Non-pigmented ciliary epithelial cell (primary cell): ENCODE results near the gene SNX1.
"Not testable (repeated sequence)": the region's sequence is repeated elsewhere in the genome, so short reads cannot be mapped to it uniquely, and the experiment has no call there.

Experiments used
- DNase-seq: peaks from one replicate; pipeline ENCODE4 v3.0.0-alpha.2; 2010; ENCODE audit warnings: low read depth

SNX1 gene

GRCh38 chr15:64120322-64120721, 24.5 kb downstream of the SNX1 start:
- DNase-seq: not testable (repeated sequence)

GRCh38 chr15:64121614-64122013, 25.8 kb downstream of the SNX1 start:
- no peak for DNase-seq

DNA sequence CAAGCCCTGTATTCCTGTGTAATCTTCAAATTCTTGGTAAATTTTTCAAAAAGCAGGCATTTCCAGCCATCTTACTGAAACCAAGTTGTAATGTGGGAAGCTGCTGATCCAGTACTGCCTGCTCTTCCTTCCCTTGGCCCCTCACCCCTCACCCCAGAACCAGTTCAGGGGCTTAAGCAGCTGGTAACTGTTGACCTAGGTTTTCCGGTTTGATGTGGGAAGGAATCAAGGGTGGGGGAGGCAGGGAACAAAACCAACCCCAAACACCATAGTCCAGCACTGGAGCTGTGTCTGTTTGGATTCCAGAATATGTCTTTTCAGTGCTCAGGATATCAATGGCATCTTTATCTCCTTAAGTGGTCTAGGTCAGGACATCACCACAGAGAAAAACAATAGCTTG, 26.7 kb downstream of the SNX1 start:
- DNase-seq: no peak

GRCh38 chr15:64122936-64123351, 27.2 kb downstream of the SNX1 start:
- DNase-seq: no peak

GRCh38 chr15:64125978-64126377, 30.2 kb downstream of the SNX1 start:
- no peak for DNase-seq

DNA sequence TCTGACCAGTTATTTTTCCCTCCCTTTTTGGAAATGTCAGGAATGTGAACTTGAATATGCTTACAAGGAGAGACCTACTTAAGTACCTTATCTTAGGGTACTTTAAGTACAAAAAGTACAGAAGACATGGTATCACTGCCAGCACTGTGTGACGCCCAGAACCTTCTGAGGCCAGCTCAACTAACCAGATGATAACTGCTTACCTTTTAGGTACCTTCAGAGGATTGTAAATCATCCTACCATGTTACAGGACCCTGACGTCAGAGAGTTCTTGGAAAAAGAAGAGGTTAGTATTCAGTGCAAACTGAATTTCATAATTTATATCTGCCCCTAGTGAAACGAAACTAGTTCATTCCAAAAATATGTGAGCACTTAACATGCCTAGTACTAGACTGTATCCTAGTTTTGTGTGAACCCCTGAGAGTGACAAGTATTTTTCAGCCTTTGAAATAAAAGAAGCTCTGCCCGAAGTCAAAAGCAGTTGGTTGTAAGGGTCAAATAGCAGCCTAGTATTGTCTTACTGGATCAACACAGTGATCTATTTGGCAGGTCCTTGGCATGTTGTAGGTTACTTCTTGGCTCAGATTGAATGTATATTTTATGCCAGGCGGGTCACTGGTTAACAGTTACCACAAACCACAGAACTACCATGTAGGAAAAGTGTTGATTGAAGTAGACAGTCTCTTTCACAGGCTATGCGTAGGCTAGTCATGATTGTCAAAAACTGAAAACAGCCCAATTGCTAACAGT, 31.9 kb downstream of the SNX1 start:
- DNase-seq: no peak

DNA sequence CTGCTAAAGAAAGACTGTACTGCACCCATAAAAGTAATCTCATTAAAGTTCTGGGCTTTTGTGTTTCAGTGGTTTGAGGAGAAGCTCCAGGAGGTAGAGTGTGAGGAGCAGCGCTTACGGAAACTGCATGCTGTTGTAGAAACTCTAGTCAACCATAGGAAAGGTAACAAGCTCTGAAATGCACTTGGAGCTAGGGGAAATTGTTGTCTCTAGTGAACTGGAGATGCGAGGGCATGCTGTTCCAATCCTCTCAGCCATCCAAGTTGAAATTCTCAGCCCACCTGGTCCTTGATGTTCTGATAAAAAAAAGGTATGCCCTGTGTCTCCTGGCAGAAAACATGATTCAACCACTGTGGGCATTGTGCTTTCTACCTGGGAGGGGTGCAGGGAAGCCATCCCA, 34.4 kb downstream of the SNX1 start:
- DNase-seq: no peak

DNA sequence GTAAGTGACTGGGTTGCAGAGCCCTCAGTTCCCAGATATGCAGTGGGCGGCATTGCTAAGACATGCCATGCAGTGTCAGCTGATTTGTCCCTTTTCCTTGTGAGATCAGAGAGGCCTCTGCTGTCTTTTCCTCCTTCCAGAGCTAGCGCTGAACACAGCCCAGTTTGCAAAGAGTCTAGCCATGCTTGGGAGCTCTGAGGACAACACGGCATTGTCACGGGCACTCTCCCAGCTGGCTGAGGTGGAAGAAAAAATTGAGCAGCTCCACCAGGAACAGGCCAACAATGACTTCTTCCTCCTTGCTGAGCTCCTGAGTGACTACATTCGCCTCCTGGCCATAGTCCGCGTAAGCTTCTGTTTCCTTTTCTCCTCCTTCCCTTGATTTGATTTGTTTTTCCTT, 35.8 kb downstream of the SNX1 start:
- no peak for DNase-seq

DNA sequence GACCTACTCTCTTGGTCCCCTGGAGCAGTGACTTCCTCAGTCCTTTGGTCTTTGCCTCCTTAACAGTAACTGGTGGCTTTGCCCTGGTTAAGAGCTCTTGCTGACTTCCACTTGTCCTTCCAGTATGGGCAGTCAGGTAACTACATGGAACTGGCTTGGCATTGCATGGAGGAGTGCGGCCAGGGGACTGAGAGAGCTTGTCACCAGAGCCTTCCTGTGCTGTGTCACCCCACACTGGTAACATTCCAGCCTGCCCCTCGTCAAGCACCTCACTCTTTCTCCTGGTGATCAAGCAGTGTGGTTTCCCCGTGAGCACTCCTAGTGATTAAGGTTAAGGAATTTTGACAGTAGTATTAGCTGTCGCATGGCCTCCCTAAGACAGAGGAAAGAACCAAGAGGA, 36.4 kb downstream of the SNX1 start:
- no peak for DNase-seq

DNA sequence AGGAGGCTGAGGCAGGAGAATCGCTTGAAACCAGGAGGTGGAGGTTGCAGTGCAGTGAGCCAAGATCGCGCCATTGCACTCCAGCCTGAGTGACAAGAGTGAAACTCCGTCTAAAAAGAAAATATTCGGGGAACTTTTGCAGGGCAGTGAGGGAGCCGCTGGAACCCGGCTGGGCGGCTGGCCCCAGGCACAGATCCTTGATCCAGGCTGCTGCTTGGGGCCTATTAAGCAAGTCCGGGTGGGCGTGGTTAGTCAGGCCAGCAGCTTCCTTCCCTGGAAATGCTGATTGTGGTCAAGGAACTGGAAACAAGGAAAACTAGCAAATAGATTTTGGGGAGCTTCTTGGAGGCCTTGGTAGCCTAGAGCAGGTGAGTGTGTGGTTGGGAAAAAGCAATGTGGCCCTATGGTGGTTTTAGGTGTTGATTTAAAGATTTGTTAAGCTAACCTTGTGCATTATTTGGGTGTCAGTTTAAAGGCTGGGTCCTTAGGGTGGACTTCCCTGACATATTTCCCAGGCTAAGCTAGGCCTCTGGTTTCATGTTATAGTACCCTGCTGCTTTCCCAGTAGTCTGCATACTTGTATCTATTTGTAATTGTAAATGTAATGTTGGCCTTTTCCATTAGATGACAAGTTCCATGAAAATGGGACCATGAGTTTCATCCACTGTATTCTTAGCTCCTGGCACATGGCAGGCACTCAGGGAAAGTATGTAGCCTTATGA, 38.0 kb downstream of the SNX1 start:
- DNase-seq: no peak

- no peak for DNase-seq
These were observed 38.6 kb downstream of the SNX1 start for GRCh38 chr15:64134345-64134829.

GRCh38 chr15:64136347-64136746, 40.6 kb downstream of the SNX1 start:
- DNase-seq: no peak

- no peak for DNase-seq
These were observed 41.5 kb downstream of the SNX1 start for GRCh38 chr15:64137226-64137833.

DNA sequence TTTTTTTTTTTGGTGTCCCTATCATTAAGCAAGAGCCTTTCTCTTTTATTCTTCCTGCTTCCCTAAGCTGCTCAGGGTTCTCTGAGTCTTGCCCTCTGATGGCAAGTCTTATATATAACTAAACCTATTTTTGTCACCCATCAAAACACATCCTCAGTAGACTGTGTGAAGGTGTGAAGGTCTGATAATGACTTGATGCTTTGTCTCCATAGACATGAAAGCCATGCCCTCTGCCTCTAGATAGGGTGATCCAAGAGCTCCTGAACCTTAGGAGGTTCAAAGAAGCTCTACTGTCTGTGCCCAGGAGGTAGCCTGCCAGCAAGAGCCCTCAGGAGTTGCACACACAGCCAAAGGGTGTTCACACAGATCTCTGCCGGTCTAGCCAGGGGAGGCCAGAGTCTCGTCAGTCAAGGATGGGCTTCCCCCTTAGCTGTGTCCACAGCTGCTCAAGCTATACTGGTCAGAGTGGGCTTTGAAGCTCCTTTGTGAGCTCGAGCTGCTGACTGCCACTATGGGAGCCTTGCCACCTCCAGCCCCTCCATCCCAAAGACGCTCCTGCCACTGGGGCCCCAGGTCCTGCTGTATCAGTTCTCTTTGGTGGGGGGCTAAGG, 42.7 kb downstream of the SNX1 start:
- no peak for DNase-seq

DNA sequence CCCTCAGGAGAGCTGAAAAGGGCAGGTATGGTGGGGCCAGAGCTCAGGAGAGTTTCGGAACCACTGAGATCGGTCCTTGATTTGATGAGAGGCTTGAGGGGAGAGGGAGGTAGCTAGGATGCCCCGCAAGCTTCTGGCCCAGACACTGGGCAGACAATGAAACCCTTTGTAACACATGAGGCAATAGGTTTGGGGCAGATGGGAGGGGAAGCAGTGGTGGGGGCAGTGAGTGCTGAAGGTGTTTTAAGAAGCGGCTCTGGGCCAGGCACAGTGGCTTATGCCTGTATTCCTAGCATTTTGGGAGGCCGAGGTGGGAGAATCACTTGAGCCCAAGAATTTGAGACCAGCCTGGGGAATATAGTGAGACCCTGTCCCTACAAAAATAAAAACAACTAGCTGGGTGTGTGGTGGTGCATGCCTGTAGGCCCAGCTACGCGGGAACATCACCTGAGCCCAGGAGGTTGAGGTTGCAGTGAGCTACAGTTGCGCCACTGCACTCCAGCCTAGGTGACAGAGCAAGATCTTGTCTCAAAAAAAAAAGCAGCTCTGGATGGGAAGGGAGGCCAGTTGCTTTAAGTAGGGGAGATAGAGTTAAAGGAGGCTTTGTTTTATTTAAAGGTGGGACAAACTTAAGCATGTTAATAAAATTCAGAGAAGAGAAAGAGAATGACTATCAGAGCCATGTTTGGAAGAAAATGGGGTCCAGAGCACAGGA, 46.2 kb downstream of the SNX1 start:
- DNase-seq: no peak

- DNase-seq: no peak
These were observed 47.5 kb downstream of the SNX1 start for GRCh38 chr15:64143276-64143675.

GRCh38 chr15:64144192-64144564, 48.4 kb downstream of the SNX1 start:
- DNase-seq: no peak

- no peak for DNase-seq
These were observed 48.9 kb downstream of the SNX1 start for GRCh38 chr15:64144565-64145281.

GRCh38 chr15:64146041-64146440, 50.3 kb downstream of the SNX1 start:
- DNase-seq: no peak

DNA sequence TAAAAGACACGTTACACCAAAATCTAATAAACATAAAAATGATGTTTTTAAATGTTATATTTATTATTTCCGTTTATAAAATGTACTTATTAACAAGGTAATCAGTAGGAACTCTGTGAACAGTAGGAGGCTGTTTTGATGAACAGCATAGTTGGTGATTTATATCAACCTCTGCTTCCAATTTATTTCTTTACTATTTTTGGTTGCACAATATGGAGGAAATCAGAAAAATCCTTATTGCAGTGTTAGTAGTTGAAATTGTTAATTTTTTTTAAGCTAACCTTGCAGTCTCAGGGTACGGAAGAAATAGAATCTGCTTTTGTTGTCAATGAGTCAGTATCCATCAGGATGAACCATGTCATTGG, 50.7 kb downstream of the SNX1 start:
- no peak for DNase-seq

- DNase-seq: no peak
These were observed 51.3 kb downstream of the SNX1 start for GRCh38 chr15:64146885-64147681.
